Transverse colon (tissue), 4 donors: ENCODE results near the gene HPS6. TPM values are rescaled to one million over a fixed set of nuclear protein-coding genes. Genes with fewer than 3 reads are reported as not detected.

Experiments
- DNase-seq: peaks from one replicate; pipeline ENCODE4 v3.0.0-alpha.2; 2019
- H3K27ac ChIP-seq, 4 donors: fragments of 200-600 bp; sonication (generic); 2 replicates each; pipeline ENCODE4 v1.5.1; 2016 to 2018; ENCODE audit warnings: inconsistent platforms in 4 of 4
- H3K27me3 ChIP-seq: fragments of 200-600 bp; sonication (generic); 2 replicates; pipeline ENCODE4 v1.5.1; 2017; ENCODE audit warnings: inconsistent platforms
- H3K36me3 ChIP-seq, 4 donors: fragments of 200-600 bp; sonication (generic); 2 replicates each; pipeline ENCODE4 v1.5.1; 2017 to 2019; ENCODE audit warnings: inconsistent platforms in 4 of 4
- H3K4me1 ChIP-seq, 4 donors: fragments of 200-600 bp; sonication (generic); 2 replicates each; pipeline ENCODE4 v1.5.1; 2017 to 2020; ENCODE audit warnings: inconsistent platforms in 4 of 4
- H3K4me3 ChIP-seq, 4 donors: fragments of 200-600 bp; sonication (generic); 1 replicate in 1 of 4; 2 replicates in 3 of 4; pipeline versions ENCODE4 v1.5.1 to v1.6.1; 2017 to 2019; ENCODE audit warnings: inconsistent platforms in 4 of 4
- H3K9me3 ChIP-seq, 2 donors: fragments of 200-600 bp; sonication (generic); 2 replicates each; pipeline ENCODE4 v1.5.1; 2017 to 2019; ENCODE audit warnings: inconsistent platforms in 2 of 2
- CTCF ChIP-seq, 5 experiments: fragments of 200-600 bp in 3 of 5; fragments of 450-650 bp in 2 of 5; sonication (generic) in 3 of 5; IDR thresholded peaks; 1 replicate in 2 of 5; 2 replicates in 3 of 5; pipeline ENCODE4 v1.5.1; 2016 to 2017; ENCODE audit warnings: antibody characterized with exemption in 5 of 5, inconsistent platforms in 3 of 5, mild to moderate bottlenecking in 2 of 5, moderate library complexity in 1 of 5
- EP300 ChIP-seq: sonication (generic); formaldehyde crosslinking; IDR thresholded peaks from one replicate; pipeline ENCODE4 v1.6.1; 2017; ENCODE audit warnings: antibody characterized with exemption, low read depth
- POLR2A ChIP-seq: fragments of 450-650 bp; IDR thresholded peaks from one replicate; pipeline ENCODE4 v1.6.1; 2016; ENCODE audit warnings: antibody characterized with exemption, mild to moderate bottlenecking, moderate library complexity
- POLR2AphosphoS5 ChIP-seq, 3 donors: sonication (generic); formaldehyde crosslinking; IDR thresholded peaks; one replicate each; pipeline ENCODE4 v1.6.1; 2016; ENCODE audit warnings: antibody characterized with exemption in 3 of 3
- WGBS, 2 donors: methylation state at CpG; one replicate each; pipeline ENCODE4 v1.1.5; 2018; ENCODE audit warnings: low coverage in 1 of 2; 5-methylcytosine and 5-hydroxymethylcytosine counted together
- in situ Hi-C, 4 donors: fragments of 200-750 bp; cut with MboI; loops; one replicate each; pipeline versions ENCODE4 v1.15.0 to v1.15.1; 2017; ENCODE audit warnings: low sequenced_read_pairs in 3 of 4, low pct_ligation_motif_present in 1 of 4, low pct_unique_long_range_greater_than_20kb in 1 of 4
- intact Hi-C: fragments of 100-400 bp; cut with DNase I; formaldehyde crosslinking; loops from one replicate; pipeline ENCODE4 v1.15.1; 2023; ENCODE audit warnings: low total_unique reads
- total RNA-seq, 4 donors: library from RNA; depleted of rRNA; stranded (reverse); fragments of >200 nt; gene quantifications; one replicate each; pipeline ENCODE4 v1.1.0, GENCODE V29; 2016

Gene HPS6
- total RNA-seq, 4 donors from 2014 or later = 17.1 to 30.9 (median 23.8) TPM

DNA sequence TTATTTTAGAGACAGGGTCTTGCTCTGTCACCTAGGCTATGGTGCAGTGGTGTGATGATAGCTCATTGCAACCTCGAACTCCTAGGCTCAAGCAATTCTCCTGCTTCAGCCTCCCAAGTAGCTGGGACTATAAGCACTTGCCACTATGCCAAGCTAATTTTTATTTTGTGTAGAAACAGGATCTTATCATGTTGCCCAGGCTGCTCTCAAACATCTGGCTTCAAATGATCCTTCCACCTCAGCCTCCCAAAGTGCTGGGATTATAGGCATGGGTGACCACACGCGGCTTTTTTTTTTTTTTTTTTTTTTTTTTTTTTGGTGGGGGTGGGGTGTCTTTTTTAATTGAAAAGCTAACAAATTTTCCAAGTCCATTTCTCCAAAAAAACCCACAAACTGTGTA is 18.4 kb downstream of the HPS6 start:
- H3K27ac ChIP-seq = no peak overlapping the region
- H3K36me3 ChIP-seq = no peaks in the 10 kb centered on the region
- WGBS, 2 donors = 95% methylated on average over 3 of the region's 3 CpGs; no CpG with 5 or more reads in 1 of the 2 donors
- intact Hi-C loops = no loop called here
- H3K4me3 ChIP-seq = no peak overlapping the region
- no peaks in the 10 kb centered on the region for H3K4me1 ChIP-seq
- no peaks in the 10 kb centered on the region for H3K9me3 ChIP-seq
- in situ Hi-C loops = no loop called here
- no peaks in the 10 kb centered on the region for H3K27me3 ChIP-seq
- no peak for DNase-seq
- TF ChIP-seq EP300 (no peak), POLR2AphosphoS5 (IDR thresholded peaks at IDR 0.05) (no peak), CTCF (IDR thresholded peaks at IDR 0.05) (no peak), POLR2A (no peak)

DNA sequence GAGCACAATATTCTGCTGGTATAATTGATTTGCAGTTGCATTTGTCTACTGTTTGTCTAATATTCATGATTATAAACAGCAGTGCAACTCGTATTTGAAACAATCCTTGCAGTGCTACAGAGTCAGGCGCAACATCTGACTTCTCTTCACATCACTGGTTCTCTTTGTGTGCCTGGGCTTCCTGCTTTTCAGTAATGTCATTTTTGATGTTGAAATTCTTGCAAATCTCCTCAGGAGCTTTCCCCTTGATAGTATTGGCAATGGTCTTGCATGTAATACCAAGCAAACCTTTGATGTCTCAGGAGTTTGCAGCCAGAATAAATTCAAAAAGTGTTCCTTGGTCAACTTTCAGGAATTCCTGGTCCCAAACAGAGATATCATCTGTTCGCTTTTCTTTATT is 20.2 kb downstream of the HPS6 start:
- intact Hi-C loops = no loop called here
- no peaks in the 10 kb centered on the region for H3K9me3 ChIP-seq
- no peaks in the 10 kb centered on the region for H3K4me1 ChIP-seq
- in situ Hi-C loops = no loop called here
- no peak for DNase-seq
- TF ChIP-seq EP300 = no peak
- TF ChIP-seq POLR2A = no peak
- no peak for TF ChIP-seq CTCF (IDR thresholded peaks at IDR 0.05)
- TF ChIP-seq POLR2AphosphoS5 (IDR thresholded peaks at IDR 0.05) = no peak
- no peaks in the 10 kb centered on the region for H3K36me3 ChIP-seq
- H3K27me3 ChIP-seq = no peaks in the 10 kb centered on the region
- no peak overlapping the region for H3K4me3 ChIP-seq
- 89 to 91% methylated on average over 3 of the region's 3 CpGs for WGBS, 2 donors
- H3K27ac ChIP-seq = no peak overlapping the region

GRCh38 chr10:102086196-102086595 is 21.0 kb downstream of the HPS6 start:
- TF ChIP-seq POLR2AphosphoS5 (IDR thresholded peaks at IDR 0.05) (no peak), EP300 (no peak), POLR2A (no peak), CTCF (IDR thresholded peaks at IDR 0.05) (no peak)
- Histone ChIP-seq H3K4me1 (no peaks in the 10 kb centered on the region), H3K9me3 (no peaks in the 10 kb centered on the region), H3K36me3 (no peaks in the 10 kb centered on the region), H3K27me3 (no peaks in the 10 kb centered on the region), H3K4me3 (no peak overlapping the region), H3K27ac (no peak overlapping the region)
- in situ Hi-C loops (no loop called here), intact Hi-C loops (no loop called here)
- no peak for DNase-seq
- 60 to 94% methylated on average over 1 to 8 of the region's 8 CpGs for WGBS, 2 donors

- intact Hi-C loops (no loop called here), in situ Hi-C loops (no loop called here)
- no peaks in the 10 kb centered on the region for H3K36me3 ChIP-seq
- 81% methylated on average over 2 of the region's 2 CpGs; no CpG with 5 or more reads in 1 of the 2 donors for WGBS, 2 donors
- DNase-seq = no peak
- H3K4me3 ChIP-seq = no peak overlapping the region
- H3K27me3 ChIP-seq = no peaks in the 10 kb centered on the region
- no peaks in the 10 kb centered on the region for H3K9me3 ChIP-seq
- no peak overlapping the region for H3K27ac ChIP-seq
- TF ChIP-seq POLR2AphosphoS5 (IDR thresholded peaks at IDR 0.05) (no peak), CTCF (IDR thresholded peaks at IDR 0.05) (no peak), POLR2A (no peak), EP300 (no peak)
- no peaks in the 10 kb centered on the region for H3K4me1 ChIP-seq
Measured at GRCh38 chr10:102090772-102091171, 25.6 kb downstream of the HPS6 start.
